ENCODE measurements around the gene FAM107B. TPM values are rescaled to one million over a fixed set of nuclear protein-coding genes. Genes with fewer than 3 reads are reported as not detected.

FAM107B gene
- total and polyA plus RNA-seq, 7 experiments from 2014 or later, result 167 to 236 (median 211) TPM

- Histone ChIP-seq H3K4me1 (ENCODE audit: control insufficient read depth in 2 of 2, insufficient read depth in 2 of 2, low read length in 2 of 2) (no peaks in the 10 kb centered on the region), H3K36me3 (ENCODE audit: control insufficient read depth in 2 of 3, insufficient read depth in 3 of 3, low read length in 3 of 3) (no peaks in the 10 kb centered on the region), H3K27ac (ENCODE audit: low read depth, low read length) (no peak overlapping the region), H3K9me3 (ENCODE audit: control insufficient read depth in 2 of 3, low read length in 3 of 3) (no peaks in the 10 kb centered on the region), H3K27me3 (ENCODE audit: control insufficient read depth in 2 of 2, insufficient read depth in 2 of 2, low read length in 2 of 2) (no peaks in the 10 kb centered on the region), H3K4me3 (ENCODE audit: low read length) (no peak overlapping the region)
- CTCF ChIA-PET, result no interaction called here
- POLR2A ChIA-PET, result no interaction called here
- no peak overlapping the region for H3K4me3 Mint-ChIP-seq
- peaks cover 0 to 4% (median 0%) of the 10 kb centered on the region in 11 donors for H3K9me3 Mint-ChIP-seq
- DNase-seq (no peak), ATAC-seq (no peak)
- peaks cover 0 to 13% (median 6%) of the 10 kb centered on the region in 7 donors for H3K4me1 Mint-ChIP-seq
- no peaks in the 10 kb centered on the region for H3K36me3 Mint-ChIP-seq
- peak overlapping the region in 3 of 9 donors; percentile 0 to 42 (median 24) for H3K27ac Mint-ChIP-seq
- H3K27me3 Mint-ChIP-seq, result peaks cover 0 to 19% (median 0%) of the 10 kb centered on the region in 5 donors
- intact Hi-C loops (cut with micrococcal nuclease), result no loop called here
Observed at GRCh38 chr10:14772399-14772798, 2.3 kb downstream of the FAM107B start.

GRCh38 chr10:14770927-14771326, 3.8 kb downstream of the FAM107B start:
- no peaks in the 10 kb centered on the region for H3K9me3 ChIP-seq (ENCODE audit: control insufficient read depth in 2 of 3, low read length in 3 of 3)
- DNase-seq (no peak), ATAC-seq (no peak)
- no peaks in the 10 kb centered on the region for H3K27me3 ChIP-seq (ENCODE audit: control insufficient read depth in 2 of 2, insufficient read depth in 2 of 2, low read length in 2 of 2)
- CTCF ChIA-PET, result interaction anchor here (1.2 kb wide), 1 partner anchor 10 kb away, joined by 3 read pairs; no protein-coding TSS in a partner anchor
- Mint-ChIP-seq H3K9me3 (peaks cover 0 to 4% (median 0%) of the 10 kb centered on the region in 11 donors), H3K4me3 (no peak overlapping the region), H3K4me1 (peaks cover 0 to 13% (median 6%) of the 10 kb centered on the region in 7 donors), H3K27ac (no peak overlapping the region), H3K36me3 (no peaks in the 10 kb centered on the region), H3K27me3 (peaks cover 0 to 25% (median 0%) of the 10 kb centered on the region in 5 donors)
- intact Hi-C loops (cut with micrococcal nuclease), result no loop called here
- no peaks in the 10 kb centered on the region for H3K36me3 ChIP-seq (ENCODE audit: control insufficient read depth in 2 of 3, insufficient read depth in 3 of 3, low read length in 3 of 3)
- H3K4me3 ChIP-seq (ENCODE audit: low read length), result no peak overlapping the region
- H3K27ac ChIP-seq (ENCODE audit: low read depth, low read length), result no peak overlapping the region
- POLR2A ChIA-PET, result interaction anchor here (0.6 to 0.7 kb wide), 2 partner anchors 75 to 164 kb away, joined by 3 read pairs; no protein-coding TSS in a partner anchor
- H3K4me1 ChIP-seq (ENCODE audit: control insufficient read depth in 2 of 2, insufficient read depth in 2 of 2, low read length in 2 of 2), result no peaks in the 10 kb centered on the region

- intact Hi-C loops (cut with micrococcal nuclease), result no loop called here
- Histone ChIP-seq H3K4me3 (ENCODE audit: low read length) (no peak overlapping the region), H3K4me1 (ENCODE audit: control insufficient read depth in 2 of 2, insufficient read depth in 2 of 2, low read length in 2 of 2) (no peaks in the 10 kb centered on the region), H3K9me3 (ENCODE audit: control insufficient read depth in 2 of 3, low read length in 3 of 3) (no peaks in the 10 kb centered on the region), H3K36me3 (ENCODE audit: control insufficient read depth in 2 of 3, insufficient read depth in 3 of 3, low read length in 3 of 3) (no peaks in the 10 kb centered on the region), H3K27ac (ENCODE audit: low read depth, low read length) (no peak overlapping the region), H3K27me3 (ENCODE audit: control insufficient read depth in 2 of 2, insufficient read depth in 2 of 2, low read length in 2 of 2) (no peaks in the 10 kb centered on the region)
- H3K4me1 Mint-ChIP-seq, result peaks cover 0 to 12% (median 8%) of the 10 kb centered on the region in 7 donors
- peaks cover 0 to 2% (median 0%) of the 10 kb centered on the region in 11 donors for H3K9me3 Mint-ChIP-seq
- ATAC-seq, result no peak
- no peaks in the 10 kb centered on the region for H3K36me3 Mint-ChIP-seq
- no peak overlapping the region for H3K4me3 Mint-ChIP-seq
- DNase-seq, result no peak
- CTCF ChIA-PET, result interaction anchor here (1.0 kb wide), 1 partner anchor 10 kb away, joined by 3 read pairs; no protein-coding TSS in a partner anchor
- H3K27me3 Mint-ChIP-seq, result peaks cover 0 to 6% (median 0%) of the 10 kb centered on the region in 5 donors
- peak overlapping the region in 1 of 9 donors; percentile 18 for H3K27ac Mint-ChIP-seq
- POLR2A ChIA-PET, result no interaction called here
Observed at GRCh38 chr10:14761372-14761771, 13.3 kb downstream of the FAM107B start.

- Mint-ChIP-seq H3K27me3 (peaks cover 0 to under 1% (median 0%) of the 10 kb centered on the region in 5 donors), H3K36me3 (no peaks in the 10 kb centered on the region), H3K4me1 (peaks cover 0 to 12% (median 8%) of the 10 kb centered on the region in 7 donors), H3K27ac (no peak overlapping the region), H3K9me3 (peaks cover 0 to 2% (median 0%) of the 10 kb centered on the region in 11 donors), H3K4me3 (no peak overlapping the region)
- no peak overlapping the region for H3K27ac ChIP-seq (ENCODE audit: low read depth, low read length)
- H3K4me3 ChIP-seq (ENCODE audit: low read length), result no peak overlapping the region
- H3K27me3 ChIP-seq (ENCODE audit: control insufficient read depth in 2 of 2, insufficient read depth in 2 of 2, low read length in 2 of 2), result no peaks in the 10 kb centered on the region
- no peaks in the 10 kb centered on the region for H3K4me1 ChIP-seq (ENCODE audit: control insufficient read depth in 2 of 2, insufficient read depth in 2 of 2, low read length in 2 of 2)
- DNase-seq (peak in 1 of 9 donors; percentile 25), ATAC-seq (no peak)
- H3K36me3 ChIP-seq (ENCODE audit: control insufficient read depth in 2 of 3, insufficient read depth in 3 of 3, low read length in 3 of 3), result no peaks in the 10 kb centered on the region
- ChIA-PET POLR2A (no interaction called here), CTCF (no interaction called here)
- no peaks in the 10 kb centered on the region for H3K9me3 ChIP-seq (ENCODE audit: control insufficient read depth in 2 of 3, low read length in 3 of 3)
- intact Hi-C loops (cut with micrococcal nuclease), result no loop called here
Observed at GRCh38 chr10:14758994-14759664, 15.6 kb downstream of the FAM107B start.

- intact Hi-C loops (cut with micrococcal nuclease), result no loop called here
- H3K4me1 Mint-ChIP-seq, result peaks cover 0 to 12% (median 8%) of the 10 kb centered on the region in 7 donors
Observed at GRCh38 chr10:14758451-14758850, 16.2 kb downstream of the FAM107B start.

GRCh38 chr10:14757986-14758385, 16.7 kb downstream of the FAM107B start:
- no peaks in the 10 kb centered on the region for H3K36me3 ChIP-seq (ENCODE audit: control insufficient read depth in 2 of 3, insufficient read depth in 3 of 3, low read length in 3 of 3)
- H3K9me3 ChIP-seq (ENCODE audit: control insufficient read depth in 2 of 3, low read length in 3 of 3), result no peaks in the 10 kb centered on the region
- H3K4me3 Mint-ChIP-seq, result peak overlapping the region in 2 of 10 donors; percentile 17 to 24
- peaks cover 0 to 12% (median 8%) of the 10 kb centered on the region in 7 donors for H3K4me1 Mint-ChIP-seq
- intact Hi-C loops (cut with micrococcal nuclease), result no loop called here
- H3K27me3 Mint-ChIP-seq, result no peaks in the 10 kb centered on the region
- no peaks in the 10 kb centered on the region for H3K27me3 ChIP-seq (ENCODE audit: control insufficient read depth in 2 of 2, insufficient read depth in 2 of 2, low read length in 2 of 2)
- H3K4me3 ChIP-seq (ENCODE audit: low read length), result no peak overlapping the region
- H3K36me3 Mint-ChIP-seq, result no peaks in the 10 kb centered on the region
- DNase-seq, result no peak
- no peak for ATAC-seq
- H3K27ac Mint-ChIP-seq, result peak overlapping the region in 4 of 9 donors; percentile 21 to 42 (median 30)
- CTCF ChIA-PET, result interaction anchor here (0.7 kb wide), 1 partner anchor 174 kb away, joined by 3 read pairs; no protein-coding TSS in a partner anchor
- POLR2A ChIA-PET, result interaction anchor here (0.7 kb wide), 1 partner anchor 203 kb away, joined by 3 read pairs; no protein-coding TSS in a partner anchor
- H3K4me1 ChIP-seq (ENCODE audit: control insufficient read depth in 2 of 2, insufficient read depth in 2 of 2, low read length in 2 of 2), result no peaks in the 10 kb centered on the region
- peaks cover 0 to 2% (median 0%) of the 10 kb centered on the region in 11 donors for H3K9me3 Mint-ChIP-seq
- H3K27ac ChIP-seq (ENCODE audit: low read depth, low read length), result no peak overlapping the region

More at GRCh38 chr10:14758451-14758850, 16.2 kb downstream of the FAM107B start:
- no peaks in the 10 kb centered on the region for H3K27me3 ChIP-seq (ENCODE audit: control insufficient read depth in 2 of 2, insufficient read depth in 2 of 2, low read length in 2 of 2)
- no peaks in the 10 kb centered on the region for H3K9me3 ChIP-seq (ENCODE audit: control insufficient read depth in 2 of 3, low read length in 3 of 3)
- no peak overlapping the region for H3K27ac ChIP-seq (ENCODE audit: low read depth, low read length)
- Mint-ChIP-seq H3K27ac (no peak overlapping the region), H3K9me3 (peaks cover 0 to 2% (median 0%) of the 10 kb centered on the region in 11 donors), H3K36me3 (no peaks in the 10 kb centered on the region), H3K4me3 (no peak overlapping the region), H3K27me3 (no peaks in the 10 kb centered on the region)
- ChIA-PET POLR2A (interaction anchor here (0.7 kb wide), 1 partner anchor 204 kb away, joined by 3 read pairs; no protein-coding TSS in a partner anchor), CTCF (interaction anchor here (0.7 kb wide), 1 partner anchor 174 kb away, joined by 3 read pairs; no protein-coding TSS in a partner anchor)
- no peak overlapping the region for H3K4me3 ChIP-seq (ENCODE audit: low read length)
- no peak for ATAC-seq
- H3K36me3 ChIP-seq (ENCODE audit: control insufficient read depth in 2 of 3, insufficient read depth in 3 of 3, low read length in 3 of 3), result no peaks in the 10 kb centered on the region
- no peak for DNase-seq
- no peaks in the 10 kb centered on the region for H3K4me1 ChIP-seq (ENCODE audit: control insufficient read depth in 2 of 2, insufficient read depth in 2 of 2, low read length in 2 of 2)
